Endothelial cell of umbilical vein (primary cell): ENCODE measurements around the gene SERPINA5. TPM values are rescaled to one million over a fixed set of nuclear protein-coding genes. Genes with fewer than 3 reads are reported as not detected.

Experiments used
- BruUV-seq: library from RNA; stranded (reverse); fragments of 400-500 nt; replicated peaks from 2 replicates; lab custom pipeline; 2021; lab: Mats Ljungman, UMichigan
- CTCF ChIA-PET: fragments of 300-600, 350-600 bp; sonication (Branson Sonifier 250); formaldehyde crosslinking; loops from one replicate; lab custom pipeline; 2021; ENCODE audit warnings: antibody characterized with exemption, inconsistent platforms; lab: Charles Lee
- POLR2A ChIA-PET: fragments of 300-600, 350-600 bp; sonication (Branson Sonifier 250); formaldehyde crosslinking; loops from one replicate; lab custom pipeline; 2021; ENCODE audit warnings: antibody characterized with exemption, inconsistent platforms; lab: Charles Lee
- DNase-seq: peaks from one replicate; pipeline ENCODE4 v3.0.0-alpha.2; 2011; ENCODE audit warnings: low read depth, low spot score
- FAIRE-seq: peaks from 2 replicates; lab custom pipeline; 2011; peaks lifted over from hg19 to GRCh38; lab: Jason Lieb, UNC
- H2AFZ ChIP-seq: 2 replicates; pipeline ENCODE4 v1.6.0; 2012; ENCODE audit warnings: low read depth, low read length, control low read depth, inconsistent platforms
- H3K27ac ChIP-seq: 2 replicates; pipeline ENCODE4 v1.5.1; 2011; ENCODE audit warnings: low read depth, mild to moderate bottlenecking, control low read depth, low read length, moderate library complexity; ENCODE audit not compliant: insufficient read depth
- H3K27me3 ChIP-seq, 2 experiments: 2 replicates each; pipeline versions ENCODE4 v1.6.0 to v1.6.1; 2011; ENCODE audit warnings: low read length in 2 of 2, mixed read lengths in 1 of 2; ENCODE audit not compliant: control insufficient read depth in 2 of 2, insufficient read depth in 2 of 2
- H3K36me3 ChIP-seq, 2 experiments: 2 replicates in 1 of 2; 3 replicates in 1 of 2; pipeline ENCODE4 v1.5.1; 2011; ENCODE audit warnings: low read length in 2 of 2, mild to moderate bottlenecking in 1 of 2, moderate library complexity in 1 of 2; ENCODE audit not compliant: control insufficient read depth in 2 of 2, insufficient read depth in 2 of 2; ENCODE audit errors: extremely low read depth in 1 of 2
- H3K4me1 ChIP-seq: 3 replicates; pipeline ENCODE4 v1.5.1; 2011; ENCODE audit warnings: mild to moderate bottlenecking, low read length; ENCODE audit not compliant: control insufficient read depth, insufficient read depth; ENCODE audit errors: extremely low read depth
- H3K4me2 ChIP-seq: 2 replicates; pipeline ENCODE4 v1.6.1; 2011; ENCODE audit warnings: low read length, control low read depth, mixed read lengths; ENCODE audit not compliant: insufficient read depth
- H3K4me3 ChIP-seq, 3 experiments: fragments of 200-600 bp in 1 of 3; sonication (generic), shearing (Covaris generic) in 1 of 3; replicated peaks in 1 of 3; 2 replicates each; pipeline ENCODE4 v1.5.1; 2011 to 2016; ENCODE audit warnings: control low read depth in 3 of 3, low read length in 3 of 3, mild to moderate bottlenecking in 2 of 3, inconsistent platforms in 1 of 3, low read depth in 1 of 3, moderate library complexity in 1 of 3; ENCODE audit not compliant: insufficient read depth in 1 of 3
- H3K79me2 ChIP-seq: 2 replicates; pipeline ENCODE4 v1.6.0; 2012; ENCODE audit warnings: low read length, inconsistent platforms; ENCODE audit not compliant: control insufficient read depth, insufficient read depth
- H3K9ac ChIP-seq: replicated peaks from 2 replicates; pipeline ENCODE3; 2011; ENCODE audit warnings: low read length, control low read depth; ENCODE audit not compliant: insufficient read depth; ENCODE audit errors: extremely low read depth
- H3K9me1 ChIP-seq: replicated peaks from 3 replicates; pipeline ENCODE4 v1.6.0; 2011; ENCODE audit warnings: mild to moderate bottlenecking, low read length; ENCODE audit not compliant: control insufficient read depth, insufficient read depth; ENCODE audit errors: extremely low read depth
- H3K9me3 ChIP-seq: replicated peaks from 2 replicates; pipeline ENCODE4 v1.5.1; 2012; ENCODE audit warnings: low read length, inconsistent platforms; ENCODE audit not compliant: control insufficient read depth, insufficient read depth
- H4K20me1 ChIP-seq: replicated peaks from 2 replicates; pipeline ENCODE3; 2011; ENCODE audit warnings: mild to moderate bottlenecking, low read length; ENCODE audit not compliant: control insufficient read depth, insufficient read depth; ENCODE audit errors: extremely low read depth
- EZH2 ChIP-seq: IDR thresholded peaks from 2 replicates; pipeline ENCODE4 v1.6.1; 2012; ENCODE audit warnings: borderline replicate concordance, low read depth, mild to moderate bottlenecking, moderate library complexity, low read length, inconsistent platforms; ENCODE audit not compliant: severe bottlenecking
- FOS ChIP-seq: IDR thresholded peaks from 2 replicates; pipeline ENCODE4 v1.6.1; 2011; ENCODE audit warnings: mild to moderate bottlenecking, low read length, moderate library complexity, borderline replicate concordance; ENCODE audit not compliant: insufficient read depth
- GATA2 ChIP-seq: IDR thresholded peaks from 2 replicates; pipeline ENCODE4 v1.7.0; 2011; ENCODE audit warnings: low read depth, mild to moderate bottlenecking, moderate library complexity, mixed read lengths, low read length; ENCODE audit not compliant: insufficient read length, insufficient read depth
- JUN ChIP-seq: IDR thresholded peaks from 2 replicates; pipeline ENCODE4 v1.6.1; 2011; ENCODE audit warnings: borderline replicate concordance, low read depth; ENCODE audit not compliant: insufficient read length, insufficient read depth
- MYC ChIP-seq: IDR thresholded peaks from one replicate; pipeline ENCODE4 v1.6.1; 2011; ENCODE audit warnings: mild to moderate bottlenecking, low read depth, low read length
- POLR2A ChIP-seq: IDR thresholded peaks from 2 replicates; pipeline ENCODE4 v1.6.1; 2012; ENCODE audit warnings: low read depth, mild to moderate bottlenecking, control low read depth, low read length
- POLR2AphosphoS5 ChIP-seq: IDR thresholded peaks from 2 replicates; pipeline ENCODE4 v1.6.1; 2012; ENCODE audit warnings: low read depth, mild to moderate bottlenecking, control low read depth, low read length, moderate library complexity; ENCODE audit not compliant: insufficient read depth
- dilution Hi-C: fragments of 300-500 bp; cut with MboI; formaldehyde crosslinking; loops from one replicate; pipeline ENCODE4 v1.15.0; 2019; ENCODE audit warnings: low sequenced_read_pairs; ENCODE audit not compliant: extremely low pct_ligation_motif_present
- intact Hi-C: fragments of 100-400 bp; cut with micrococcal nuclease; formaldehyde crosslinking; loops from one replicate; pipeline ENCODE4 v1.10.0; 2022
- polyA plus RNA-seq, 4 experiments: library from polyadenylated mRNA; depleted of rRNA in 3 of 4; stranded (reverse) in 3 of 4; unstranded in 1 of 4; fragments of >200 nt; gene quantifications; 2 replicates each; pipeline versions ENCODE4 v1.2.1 to v1.2.3, GENCODE V29; 2011 to 2012; ENCODE audit warnings: missing spikeins in 1 of 4
- total RNA-seq: library from RNA; stranded (reverse); gene quantifications from 2 replicates; pipeline ENCODE4 v1.2.3, GENCODE V29; 2021
- TF ChIP-seq, protein P1 (sequence below): IDR thresholded peaks from 2 replicates; pipeline ENCODE4 v1.6.1; 2011; ENCODE audit not compliant: insufficient read depth, insufficient read length
- TF ChIP-seq, protein P2 (sequence below), 2 donors: IDR thresholded peaks; 1 replicate in 1 of 2; 2 replicates in 1 of 2; pipeline ENCODE4 v1.5.1; 2011; ENCODE audit warnings: low read length in 2 of 2, mild to moderate bottlenecking in 2 of 2, moderate library complexity in 2 of 2, control low read depth in 1 of 2, inconsistent platforms in 1 of 2, low read depth in 1 of 2; ENCODE audit not compliant: insufficient read depth in 1 of 2; ENCODE audit errors: extremely low read depth in 1 of 2

The SERPINA5 gene
- total and polyA plus RNA-seq, 2 donors (not counting 3 experiments of a cell fraction or from before 2014, with no cell fraction given) = 0.12 TPM; not detected in 1

DNA sequence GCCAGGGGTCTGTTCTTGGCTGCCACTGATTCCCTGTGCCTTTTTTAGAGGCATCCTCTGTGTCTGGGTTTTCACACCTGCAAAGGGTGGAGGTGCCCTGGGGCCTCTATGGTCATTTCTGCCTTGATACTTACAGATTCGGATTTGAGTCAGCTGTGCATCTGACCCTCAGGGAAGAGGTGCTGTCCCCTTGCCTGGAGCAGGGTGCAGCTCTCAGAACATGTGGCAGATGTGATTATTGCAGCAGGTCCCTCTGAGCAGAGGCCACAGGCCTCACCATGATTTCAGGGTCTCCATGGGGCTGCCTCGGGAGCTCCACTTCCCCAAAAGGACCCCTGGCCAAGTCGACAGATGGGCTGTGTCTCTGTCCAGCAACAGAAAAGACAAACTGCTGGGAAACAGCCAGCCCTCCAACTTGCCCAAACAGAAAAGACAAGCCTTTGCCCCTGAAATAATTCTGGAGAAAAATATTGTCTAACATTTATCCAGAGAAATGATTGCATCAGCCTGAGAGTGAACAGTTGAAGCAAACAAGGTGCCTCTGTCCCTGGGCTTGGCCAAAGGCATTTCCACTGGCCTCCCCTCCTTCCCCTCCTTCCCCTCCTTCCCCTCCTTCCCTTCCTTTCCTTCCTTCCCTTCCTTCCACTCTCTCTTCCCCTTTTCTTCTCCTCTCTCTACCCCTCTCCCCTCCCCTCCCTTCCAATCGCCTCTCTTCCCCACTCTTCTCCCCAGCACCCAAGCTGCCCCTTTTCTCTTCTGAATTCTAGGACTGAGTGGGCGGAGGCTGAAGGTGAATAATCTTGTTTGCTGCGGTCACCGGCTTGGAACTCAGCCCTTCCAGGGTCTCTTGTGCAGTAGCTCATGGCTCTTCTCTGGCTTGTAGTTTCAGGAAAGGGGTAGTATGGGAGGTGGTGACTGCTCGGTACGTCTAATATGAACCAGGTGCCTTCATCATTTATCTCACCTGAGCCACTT lies 31.6 kb downstream of the SERPINA5 start:
- Histone ChIP-seq H2AFZ (no peak overlapping the region), H3K9me3 (no peaks in the 10 kb centered on the region), H4K20me1 (no peaks in the 10 kb centered on the region), H3K4me2 (no peak overlapping the region), H3K79me2 (no peaks in the 10 kb centered on the region), H3K27ac (no peak overlapping the region), H3K9ac (no peak overlapping the region), H3K27me3 (no peaks in the 10 kb centered on the region), H3K36me3 (no peaks in the 10 kb centered on the region), H3K9me1 (no peaks in the 10 kb centered on the region), H3K4me3 (no peak overlapping the region), H3K4me1 (no peaks in the 10 kb centered on the region)
- intact Hi-C loops = no loop called here
- ChIA-PET CTCF (interaction anchor here (1.3 kb wide), 1 partner anchor 32 kb away, joined by 4 read pairs; the partner anchor contains the start of gene SERPINA5), POLR2A (no interaction called here)
- FAIRE-seq (no peak), DNase-seq (no peak)
- no TSS peak for BruUV-seq
- TF ChIP-seq MYC (no peak), FOS (no peak), POLR2A (no peak), EZH2 (no peak), GATA2 (no peak), JUN (no peak), POLR2AphosphoS5 (no peak)
- TF ChIP-seq, protein P1, sequence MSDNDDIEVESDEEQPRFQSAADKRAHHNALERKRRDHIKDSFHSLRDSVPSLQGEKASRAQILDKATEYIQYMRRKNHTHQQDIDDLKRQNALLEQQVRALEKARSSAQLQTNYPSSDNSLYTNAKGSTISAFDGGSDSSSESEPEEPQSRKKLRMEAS = no peak
- TF ChIP-seq, protein P2, sequence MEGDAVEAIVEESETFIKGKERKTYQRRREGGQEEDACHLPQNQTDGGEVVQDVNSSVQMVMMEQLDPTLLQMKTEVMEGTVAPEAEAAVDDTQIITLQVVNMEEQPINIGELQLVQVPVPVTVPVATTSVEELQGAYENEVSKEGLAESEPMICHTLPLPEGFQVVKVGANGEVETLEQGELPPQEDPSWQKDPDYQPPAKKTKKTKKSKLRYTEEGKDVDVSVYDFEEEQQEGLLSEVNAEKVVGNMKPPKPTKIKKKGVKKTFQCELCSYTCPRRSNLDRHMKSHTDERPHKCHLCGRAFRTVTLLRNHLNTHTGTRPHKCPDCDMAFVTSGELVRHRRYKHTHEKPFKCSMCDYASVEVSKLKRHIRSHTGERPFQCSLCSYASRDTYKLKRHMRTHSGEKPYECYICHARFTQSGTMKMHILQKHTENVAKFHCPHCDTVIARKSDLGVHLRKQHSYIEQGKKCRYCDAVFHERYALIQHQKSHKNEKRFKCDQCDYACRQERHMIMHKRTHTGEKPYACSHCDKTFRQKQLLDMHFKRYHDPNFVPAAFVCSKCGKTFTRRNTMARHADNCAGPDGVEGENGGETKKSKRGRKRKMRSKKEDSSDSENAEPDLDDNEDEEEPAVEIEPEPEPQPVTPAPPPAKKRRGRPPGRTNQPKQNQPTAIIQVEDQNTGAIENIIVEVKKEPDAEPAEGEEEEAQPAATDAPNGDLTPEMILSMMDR (IDR thresholded peaks at IDR 0.05; ENCODE audit: extremely low read depth in 1 of 2, insufficient read depth in 1 of 2, low read depth in 1 of 2, low read length in 2 of 2) = no peak
- dilution Hi-C loops = no loop called here
